Measurements from ENCODE around the gene CDK11B. TPM values are rescaled to one million over a fixed set of nuclear protein-coding genes. Genes with fewer than 3 reads are reported as not detected.

The CDK11B gene
- total RNA-seq, 1 experiment from 2014 or later, result 30.1 TPM

DNA sequence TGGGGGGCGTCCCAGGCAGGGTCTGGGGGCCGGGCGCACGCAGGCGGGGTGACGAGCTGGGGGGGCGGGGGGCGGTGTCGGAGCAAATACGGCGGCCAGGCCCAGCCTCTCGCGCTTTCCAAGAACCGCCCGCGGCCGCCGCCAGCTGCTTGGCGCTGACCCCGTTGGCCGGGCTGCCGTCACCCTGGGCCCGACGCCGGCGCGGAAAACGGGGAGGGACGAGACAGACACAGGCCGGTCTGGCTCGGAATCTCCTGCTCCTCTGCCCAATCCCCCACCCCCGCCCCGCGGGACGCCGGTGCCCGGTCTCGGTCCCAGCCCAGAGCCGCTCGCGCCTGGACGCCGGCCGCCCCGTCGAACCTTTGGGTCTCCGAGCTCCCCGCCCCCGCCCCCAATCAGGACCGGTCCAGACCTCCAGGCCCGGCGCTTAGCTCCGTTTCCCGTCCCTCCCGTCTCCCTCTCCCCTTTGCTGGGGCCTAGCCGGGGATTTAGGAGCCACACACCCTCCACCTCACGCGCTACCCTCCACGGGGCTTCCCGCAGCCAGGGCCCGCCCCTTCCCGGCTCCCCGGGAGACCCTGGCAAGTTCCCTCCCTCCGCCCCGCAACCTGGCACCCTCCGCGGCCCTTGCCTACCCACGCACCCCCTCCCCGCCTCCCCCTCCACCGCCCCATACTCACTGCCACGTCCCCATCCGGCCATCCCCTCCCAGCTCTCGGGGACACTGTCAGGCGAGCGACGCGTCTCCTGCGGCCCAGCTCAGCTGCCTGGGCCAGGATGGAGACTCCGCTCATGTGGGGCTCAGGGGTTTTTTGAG lies 27.6 kb downstream of the CDK11B start:
- Histone ChIP-seq H3K18ac (ENCODE audit: insufficient read length, low read depth, low read length) (peak overlapping the region; percentile 64), H2BK15ac (ENCODE audit: low read depth, low read length) (no peak overlapping the region), H2BK5ac (ENCODE audit: insufficient read length, low read length) (no peak overlapping the region), H3K14ac (ENCODE audit: insufficient read depth, low read length) (no peak overlapping the region; the same call in 1 of the 2 replicates), H3K4ac (ENCODE audit: low read depth, low read length) (no peak overlapping the region), H3K79me1 (ENCODE audit: insufficient read depth, low read depth, low read length, poor library complexity, severe bottlenecking) (no peaks in the 10 kb centered on the region), H3K23me2 (ENCODE audit: insufficient read length, low read depth, low read length, poor library complexity, severe bottlenecking) (peaks cover 7% of the 10 kb centered on the region), H4K5ac (ENCODE audit: insufficient read length, low read depth, low read length) (no peak overlapping the region), H4K20me1 (ENCODE audit: control insufficient read depth, insufficient read depth, insufficient read length) (no peaks in the 10 kb centered on the region), H4K91ac (ENCODE audit: insufficient read length, low read depth, low read length) (no peak overlapping the region), H3K27ac (ENCODE audit: insufficient read length, low read depth, low read length) (no peak overlapping the region), H3T11ph (ENCODE audit: low read length) (no peak overlapping the region), H2BK20ac (ENCODE audit: low read depth, low read length, poor library complexity, severe bottlenecking) (no peak overlapping the region), H3K56ac (ENCODE audit: insufficient read length, low read depth, low read length) (no peak overlapping the region), H3K27me3 (ENCODE audit: insufficient read depth, low read length) (no peaks in the 10 kb centered on the region; the same call in 1 of the 2 replicates), H2AFZ (ENCODE audit: low read length) (no peak overlapping the region), H3K79me2 (ENCODE audit: insufficient read depth, low read length) (no peaks in the 10 kb centered on the region), H3K4me1 (ENCODE audit: insufficient read depth, low read length) (no peaks in the 10 kb centered on the region), H2BK12ac (ENCODE audit: insufficient read length, low read depth, low read length) (no peak overlapping the region), H3K23ac (ENCODE audit: insufficient read length, low read depth, low read length) (no peak overlapping the region), H3K9me3 (ENCODE audit: control insufficient read depth, low read depth, low read length) (no peaks in the 10 kb centered on the region), H2BK120ac (ENCODE audit: low read depth, low read length, poor library complexity, severe bottlenecking) (peak overlapping the region; percentile 57), H4K8ac (replicated peaks; ENCODE audit: insufficient read length, low read depth, low read length) (no peak overlapping the region), H3K4me2 (ENCODE audit: insufficient read depth, insufficient read length, low read length) (peak overlapping the region; percentile 40), H3K9ac (ENCODE audit: extremely low read depth, insufficient read length, low read length) (no peak overlapping the region), H2AK5ac (ENCODE audit: insufficient read length, low read length) (no peak overlapping the region)
- Mint-ChIP-seq H3K27ac (no peak overlapping the region), H3K9me3 (no peaks in the 10 kb centered on the region), H3K4me3 (peak overlapping the region; percentile 36 to 73; a peak in 4 of 5 replicates), H3K27me3 (ENCODE audit: low read depth) (peaks cover 12% of the 10 kb centered on the region), H3K4me1 (peaks cover 2% of the 10 kb centered on the region in 2 experiments; a peak in 2 of 4 replicates), H3K36me3 (ENCODE audit: insufficient read depth in 1 of 3, low read depth in 3 of 3) (peaks cover 0 to under 1% (median 0%) of the 10 kb centered on the region in 3 experiments; a peak in 2 of 7 replicates)
- WGBS (ENCODE audit: extremely low coverage, insufficient read length, low lambda C conversion rate), result no CpG with 5 or more reads among the region's 79 CpGs
- TF ChIP-seq, protein P1, sequence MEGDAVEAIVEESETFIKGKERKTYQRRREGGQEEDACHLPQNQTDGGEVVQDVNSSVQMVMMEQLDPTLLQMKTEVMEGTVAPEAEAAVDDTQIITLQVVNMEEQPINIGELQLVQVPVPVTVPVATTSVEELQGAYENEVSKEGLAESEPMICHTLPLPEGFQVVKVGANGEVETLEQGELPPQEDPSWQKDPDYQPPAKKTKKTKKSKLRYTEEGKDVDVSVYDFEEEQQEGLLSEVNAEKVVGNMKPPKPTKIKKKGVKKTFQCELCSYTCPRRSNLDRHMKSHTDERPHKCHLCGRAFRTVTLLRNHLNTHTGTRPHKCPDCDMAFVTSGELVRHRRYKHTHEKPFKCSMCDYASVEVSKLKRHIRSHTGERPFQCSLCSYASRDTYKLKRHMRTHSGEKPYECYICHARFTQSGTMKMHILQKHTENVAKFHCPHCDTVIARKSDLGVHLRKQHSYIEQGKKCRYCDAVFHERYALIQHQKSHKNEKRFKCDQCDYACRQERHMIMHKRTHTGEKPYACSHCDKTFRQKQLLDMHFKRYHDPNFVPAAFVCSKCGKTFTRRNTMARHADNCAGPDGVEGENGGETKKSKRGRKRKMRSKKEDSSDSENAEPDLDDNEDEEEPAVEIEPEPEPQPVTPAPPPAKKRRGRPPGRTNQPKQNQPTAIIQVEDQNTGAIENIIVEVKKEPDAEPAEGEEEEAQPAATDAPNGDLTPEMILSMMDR (conservative IDR thresholded peaks at IDR 0.05), result no peak
- DNase-seq, result peak; percentile 52

All from H9 (cell line).